Brain microvascular endothelial cell (primary cell): ENCODE results near the gene ARHGEF7.

Experiments
- DNase-seq: peaks from one replicate; pipeline ENCODE4 v3.0.0-alpha.2; 2020
- H3K27ac ChIP-seq: fragments of 250-450 bp; sonication (Bioruptor Pico); 2 replicates; pipeline ENCODE4 v1.5.1; 2020; ENCODE audit warnings: mild to moderate bottlenecking, moderate library complexity
- H3K27me3 ChIP-seq: fragments of 250-450 bp; sonication (Bioruptor Pico); replicated peaks from 2 replicates; pipeline ENCODE4 v1.5.1; 2020; ENCODE audit warnings: mild to moderate bottlenecking
- H3K36me3 ChIP-seq: fragments of 250-450 bp; sonication (Bioruptor Pico); replicated peaks from 2 replicates; pipeline ENCODE4 v1.5.1; 2020; ENCODE audit warnings: mild to moderate bottlenecking
- H3K4me3 ChIP-seq: 2 replicates; pipeline ENCODE4 v1.5.1; 2011; ENCODE audit warnings: low read depth, mild to moderate bottlenecking, control low read depth, low read length, moderate library complexity
- CTCF ChIP-seq: IDR thresholded peaks from 2 replicates; pipeline ENCODE4 v1.5.1; 2011; ENCODE audit warnings: low read depth, mild to moderate bottlenecking, moderate library complexity, low read length, control low read depth, inconsistent platforms; ENCODE audit errors: missing control alignments
- in situ Hi-C: cut with HindIII; loops from 2 replicates; pipeline ENCODE4 v1.10.0; 2017; ENCODE audit warnings: low sequenced_read_pairs, low pct_ligation_motif_present

The ARHGEF7 gene

GRCh38 chr13:111324736-111325135, 209.6 kb downstream of the ARHGEF7 start:
- Histone ChIP-seq H3K27ac (no peak overlapping the region), H3K36me3 (no peaks in the 10 kb centered on the region), H3K27me3 (no peaks in the 10 kb centered on the region), H3K4me3 (no peak overlapping the region)
- no peak for DNase-seq
- in situ Hi-C loops = no loop called here
- no peak for TF ChIP-seq CTCF

DNA sequence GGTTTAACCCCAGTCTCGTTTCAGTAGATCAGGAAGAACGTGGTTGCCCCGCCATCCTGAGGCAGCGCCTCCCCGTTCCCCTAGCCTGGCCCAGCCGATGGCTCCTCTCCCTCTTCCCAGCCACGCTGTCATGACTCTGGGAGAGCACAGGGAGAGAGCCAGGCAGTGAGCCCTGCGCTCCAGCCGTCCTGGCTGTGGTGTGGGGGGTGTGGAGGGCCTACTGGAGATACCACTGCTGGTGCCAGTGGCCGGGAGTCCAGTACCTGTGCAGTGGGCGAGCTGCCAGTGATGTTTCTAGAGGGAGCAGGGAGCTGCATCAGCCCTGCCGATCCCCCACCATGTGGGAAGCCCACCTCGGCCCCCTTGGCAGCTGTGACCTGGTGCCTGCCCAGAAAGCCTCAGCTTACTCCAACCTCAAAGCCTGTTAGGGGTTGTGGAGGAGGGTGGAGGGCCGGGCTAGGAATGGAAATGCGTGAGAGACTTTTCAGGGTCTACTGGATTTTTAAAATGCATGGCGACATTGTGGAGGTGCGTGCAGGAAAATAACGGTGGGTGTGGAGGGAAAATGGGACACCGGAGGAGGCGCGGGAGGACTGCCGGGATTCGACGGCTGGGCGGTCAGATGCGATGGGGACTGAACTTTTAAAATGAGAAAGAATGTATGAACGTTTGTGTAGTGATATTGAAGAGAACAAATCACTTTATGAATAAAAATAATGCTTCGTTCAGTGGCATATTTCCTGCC, 210.2 kb downstream of the ARHGEF7 start:
- no peak for TF ChIP-seq CTCF
- DNase-seq = no peak
- no peak overlapping the region for H3K4me3 ChIP-seq
- in situ Hi-C loops = no loop called here
- H3K27me3 ChIP-seq = no peaks in the 10 kb centered on the region
- no peak overlapping the region for H3K27ac ChIP-seq
- no peaks in the 10 kb centered on the region for H3K36me3 ChIP-seq

DNA sequence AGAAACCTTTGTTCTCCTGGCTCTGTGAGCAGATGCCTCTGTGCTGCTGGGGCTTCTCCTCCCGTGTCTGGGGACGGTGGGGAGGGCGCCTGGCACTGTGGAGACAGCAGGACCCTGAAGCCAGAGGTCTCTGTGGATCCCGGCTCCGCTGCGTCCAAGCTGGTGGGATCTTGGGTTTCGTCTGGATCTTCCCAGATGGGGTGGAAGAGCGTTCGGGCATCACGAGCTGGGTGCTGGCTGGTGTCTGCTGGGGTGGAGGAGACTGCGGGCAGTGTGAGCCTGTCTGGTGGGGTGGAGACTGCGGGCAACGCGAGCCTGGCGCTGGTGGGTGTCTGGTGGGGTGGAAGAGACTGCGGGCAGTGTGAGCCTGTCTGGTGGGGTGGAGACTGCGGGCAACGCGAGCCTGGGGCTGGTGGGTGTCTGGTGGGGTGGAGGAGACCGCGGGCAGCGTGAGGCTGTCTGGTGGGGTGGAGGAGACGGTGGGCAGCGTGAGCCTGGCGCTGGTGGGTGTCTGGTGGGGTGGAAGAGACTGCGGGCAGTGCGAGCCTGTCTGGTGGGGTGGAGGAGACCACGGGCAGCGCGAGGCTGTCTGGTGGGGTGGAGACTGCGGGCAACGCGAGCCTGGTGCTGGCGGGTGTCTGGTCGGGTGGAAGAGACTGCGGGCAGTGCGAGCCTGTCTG, 211.0 kb downstream of the ARHGEF7 start:
- DNase-seq = no peak

DNA sequence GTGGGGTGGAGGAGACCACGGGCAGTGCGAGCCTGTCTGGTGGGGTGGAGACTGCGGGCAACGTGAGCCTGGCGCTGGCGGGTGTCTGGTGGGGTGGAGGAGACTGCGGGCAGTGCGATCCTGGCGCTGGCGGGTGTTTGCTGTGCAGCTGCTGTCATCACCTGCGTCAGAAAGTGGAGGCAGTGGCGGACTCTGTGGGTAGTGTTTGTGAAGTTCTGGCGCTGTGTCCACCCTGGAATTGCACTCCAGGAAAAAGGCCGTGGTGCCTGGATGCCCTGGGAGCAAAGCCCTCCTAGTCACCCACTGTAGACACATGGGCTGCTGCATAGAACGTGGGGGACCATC, 211.5 kb downstream of the ARHGEF7 start:
- Histone ChIP-seq H3K27ac (no peak overlapping the region), H3K27me3 (no peaks in the 10 kb centered on the region)

More for the DNA sequence above, 211.0 kb downstream of the ARHGEF7 start:
- Histone ChIP-seq H3K27me3 (no peaks in the 10 kb centered on the region), H3K4me3 (no peak overlapping the region), H3K36me3 (no peaks in the 10 kb centered on the region), H3K27ac (no peak overlapping the region)
- TF ChIP-seq CTCF = no peak
- in situ Hi-C loops = no loop called here

DNA sequence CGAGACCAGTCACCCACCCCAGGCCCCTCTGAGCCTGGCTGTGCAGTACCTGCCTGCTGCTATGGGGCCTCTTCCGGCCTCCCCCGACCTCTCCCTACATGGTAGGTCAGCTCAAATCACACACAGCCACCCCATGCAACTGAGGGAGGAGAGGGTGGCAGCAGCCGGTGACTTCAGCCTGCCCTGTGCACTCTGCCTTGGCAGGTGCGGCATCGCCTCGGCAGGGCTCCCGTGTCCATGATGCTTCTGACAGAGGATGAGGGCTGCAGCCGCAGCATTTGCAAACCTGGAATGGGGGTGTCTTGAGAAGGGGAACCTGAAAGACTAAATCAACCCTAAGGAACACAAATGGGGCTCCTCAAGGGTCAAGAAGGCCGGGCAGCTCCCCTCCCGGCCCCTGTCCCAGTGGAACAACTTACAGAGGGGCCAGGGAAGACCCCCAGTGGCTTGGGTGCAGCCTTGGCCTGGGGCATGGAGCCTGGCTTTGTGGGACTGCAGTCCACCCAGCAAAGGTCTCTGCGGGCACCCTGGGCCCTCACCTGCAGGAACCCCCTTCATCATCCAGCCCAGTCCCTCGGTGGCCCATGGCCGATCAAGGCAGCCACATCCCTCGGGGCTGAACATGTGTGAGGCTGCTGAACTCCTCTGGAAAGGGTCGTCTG, 212.0 kb downstream of the ARHGEF7 start:
- no peak overlapping the region for H3K27ac ChIP-seq
- H3K4me3 ChIP-seq = no peak overlapping the region
- TF ChIP-seq CTCF = no peak
- in situ Hi-C loops = no loop called here
- no peaks in the 10 kb centered on the region for H3K36me3 ChIP-seq
- H3K27me3 ChIP-seq = no peaks in the 10 kb centered on the region
- no peak for DNase-seq

More for the DNA sequence above, 211.5 kb downstream of the ARHGEF7 start:
- in situ Hi-C loops = no loop called here
- DNase-seq = no peak
- no peak overlapping the region for H3K4me3 ChIP-seq
- no peaks in the 10 kb centered on the region for H3K36me3 ChIP-seq
- TF ChIP-seq CTCF = no peak
